Activated CD8-positive, alpha-beta memory T cell treated with anti-CD3 and anti-CD28 coated beads, Interleukin-2, amount 50 U/mL, for 4 hours (primary cell): Measurements from ENCODE around the gene CEMIP.

Experiments used
- DNase-seq: peaks from one replicate; pipeline ENCODE4 v3.0.0-alpha.2; 2020

CEMIP gene

DNA sequence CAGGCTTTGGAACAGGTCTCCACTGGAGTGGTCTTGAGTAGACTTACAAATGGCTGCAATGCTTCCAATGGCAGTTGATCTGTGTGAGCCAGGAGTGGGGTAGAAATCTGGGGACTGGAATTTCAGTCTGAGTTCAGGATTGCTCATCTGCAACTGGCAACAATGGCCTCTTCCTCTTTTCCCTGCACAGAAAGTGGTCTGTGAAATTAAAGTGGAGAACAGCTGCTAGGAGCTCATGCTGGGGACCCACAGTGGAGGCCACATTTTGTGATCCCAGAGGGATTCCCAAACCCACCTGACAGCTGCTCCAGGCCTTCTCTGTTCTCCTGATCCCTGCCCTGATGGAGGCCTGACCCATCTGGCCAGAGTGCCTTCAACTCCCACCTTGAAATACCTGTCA lies 49.6 kb downstream of the CEMIP start:
- no peak for DNase-seq

DNA sequence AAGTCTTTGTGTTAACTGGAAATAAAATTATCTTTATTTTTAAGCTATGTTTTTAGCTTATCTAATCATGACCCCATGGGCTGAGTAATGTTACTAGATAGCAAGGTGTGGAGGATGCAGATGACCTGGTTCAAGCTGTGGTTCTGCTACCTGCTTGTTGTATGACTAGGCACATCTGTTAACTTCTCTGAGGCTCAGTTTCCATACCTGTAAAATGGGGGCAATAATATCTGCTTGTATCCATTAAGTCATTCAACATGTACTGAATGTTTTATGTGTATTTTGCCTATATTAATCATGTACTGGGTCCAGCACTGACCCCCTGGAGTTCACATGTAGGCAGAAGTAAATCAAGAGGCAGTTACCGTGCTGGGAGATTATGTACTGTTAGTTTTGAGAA lies 51.5 kb downstream of the CEMIP start:
- no peak for DNase-seq

DNA sequence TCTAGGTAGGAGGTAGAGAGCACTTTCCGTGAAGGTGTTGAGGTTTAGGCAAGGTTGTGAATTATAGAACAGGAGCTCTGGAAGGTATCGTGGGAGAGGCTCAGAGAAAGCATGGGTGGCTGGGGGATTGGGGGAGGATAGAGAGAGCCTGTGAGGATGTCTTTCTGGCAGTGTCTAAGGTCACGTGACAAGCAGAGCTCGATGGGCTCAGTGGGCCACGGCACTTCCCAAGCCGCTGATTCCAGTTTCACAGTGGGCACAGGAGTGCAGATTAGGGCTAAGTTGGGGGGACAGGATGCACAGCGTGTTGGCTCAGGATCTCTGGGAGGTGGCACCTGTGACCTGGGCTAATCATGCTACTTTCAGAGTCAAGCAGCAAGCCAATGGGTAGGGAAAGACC lies 52.0 kb downstream of the CEMIP start:
- no peak for DNase-seq

DNA sequence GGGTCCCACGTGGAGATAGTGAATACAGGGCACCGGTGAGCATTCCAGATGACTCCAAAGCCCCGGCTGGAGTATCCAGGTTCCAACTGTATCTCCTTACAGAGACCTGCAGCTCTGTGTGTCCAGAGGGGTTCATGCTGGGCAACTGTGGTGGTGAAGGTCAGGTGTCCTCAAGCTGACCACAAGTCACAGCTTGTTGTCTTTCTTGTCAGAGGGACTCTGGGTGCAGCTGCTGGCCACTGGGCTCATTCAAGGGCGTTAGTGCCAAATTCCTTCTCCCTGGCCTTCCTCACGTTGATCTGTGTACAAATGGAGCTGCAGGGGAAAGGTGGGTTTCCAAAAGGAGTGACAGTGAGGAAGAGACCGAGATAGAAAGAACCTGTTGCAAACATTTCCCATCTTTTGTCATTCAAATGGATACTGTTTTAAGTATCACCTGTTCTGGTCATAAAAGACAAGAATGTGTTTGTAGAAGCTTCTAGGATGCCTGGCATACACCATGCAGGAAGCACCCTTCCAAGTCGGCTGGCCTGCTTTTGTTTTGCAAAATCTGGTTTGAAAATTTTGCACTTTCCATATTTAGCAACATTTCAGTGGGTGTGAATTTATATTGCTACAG lies 52.5 kb downstream of the CEMIP start:
- no peak for DNase-seq

DNA sequence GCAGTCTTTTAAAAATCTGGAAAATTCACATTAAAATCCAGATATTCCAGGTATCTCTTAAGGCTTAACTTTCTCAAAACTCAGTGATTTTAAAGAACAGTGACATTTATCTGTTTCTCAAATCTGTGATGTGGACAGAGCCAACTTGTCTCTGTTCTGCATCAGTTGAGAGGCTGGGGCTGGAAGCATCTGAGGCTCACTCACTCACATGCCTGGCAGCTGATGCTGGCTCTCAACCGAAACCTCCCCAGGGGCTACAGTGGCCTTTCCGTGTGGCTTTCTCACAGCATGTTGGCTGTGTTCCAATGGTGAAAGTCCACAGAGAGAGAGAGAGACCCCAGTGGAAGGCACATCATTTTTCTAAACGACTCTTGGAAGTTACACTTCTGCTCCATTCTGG lies 53.5 kb downstream of the CEMIP start:
- no peak for DNase-seq

DNA sequence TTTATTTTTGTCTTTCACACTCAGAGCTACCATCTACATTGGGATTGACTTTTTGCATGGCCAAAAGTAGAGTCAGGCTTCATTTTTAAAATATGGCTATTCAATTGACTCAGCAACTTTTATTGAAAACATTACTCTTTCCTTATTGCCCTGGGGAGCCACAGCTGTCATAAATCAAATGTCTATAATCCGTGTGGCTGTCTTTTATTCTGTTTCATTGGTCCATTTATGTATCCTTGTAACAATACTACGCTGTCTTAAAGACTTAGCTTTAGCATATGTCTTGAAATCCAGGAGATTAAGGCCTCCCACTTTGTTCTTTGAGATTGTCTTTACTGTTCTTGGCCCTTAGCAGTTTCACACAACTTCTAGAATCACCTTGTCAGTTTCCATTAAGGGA lies 55.2 kb downstream of the CEMIP start:
- no peak for DNase-seq

DNA sequence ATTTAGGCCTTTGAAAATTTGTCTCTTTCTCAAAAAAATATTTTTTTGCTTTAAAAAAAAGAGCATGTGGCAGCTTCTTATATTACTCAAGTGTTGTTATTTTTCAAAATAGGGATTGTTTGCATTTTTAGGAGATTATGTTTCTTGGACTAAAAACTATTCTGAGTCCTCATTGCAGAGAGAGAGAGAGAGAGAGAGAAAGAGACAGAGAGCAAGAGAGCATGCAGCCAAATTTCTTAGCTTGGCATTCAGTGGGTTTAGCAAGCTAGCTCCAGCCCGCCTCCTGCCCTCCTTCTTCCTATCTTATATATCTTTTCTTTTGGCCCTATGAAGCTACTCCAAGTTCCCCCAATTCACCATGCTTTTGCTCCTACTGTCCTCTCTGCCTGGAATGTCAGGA lies 55.7 kb downstream of the CEMIP start:
- no peak for DNase-seq

DNA sequence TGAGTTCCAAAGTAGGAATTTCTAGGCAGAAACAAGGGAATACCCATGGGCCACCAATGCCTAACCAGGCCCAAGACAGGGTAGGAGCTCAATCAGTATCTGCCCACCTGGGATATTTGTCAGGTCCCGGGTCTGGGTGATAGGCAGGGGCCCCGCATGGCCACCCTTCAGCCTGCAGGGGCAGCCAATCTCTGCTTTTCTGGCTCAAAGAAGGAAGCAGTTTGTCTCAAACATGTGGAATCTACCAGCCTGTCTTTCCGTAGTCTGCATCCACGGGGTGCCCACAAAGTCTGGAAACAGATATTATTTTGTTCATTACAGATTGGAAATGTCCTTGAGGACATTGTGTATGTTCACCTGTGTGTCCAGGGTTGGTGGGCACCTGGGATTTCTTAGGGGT lies 56.2 kb downstream of the CEMIP start:
- DNase-seq: no peak

DNA sequence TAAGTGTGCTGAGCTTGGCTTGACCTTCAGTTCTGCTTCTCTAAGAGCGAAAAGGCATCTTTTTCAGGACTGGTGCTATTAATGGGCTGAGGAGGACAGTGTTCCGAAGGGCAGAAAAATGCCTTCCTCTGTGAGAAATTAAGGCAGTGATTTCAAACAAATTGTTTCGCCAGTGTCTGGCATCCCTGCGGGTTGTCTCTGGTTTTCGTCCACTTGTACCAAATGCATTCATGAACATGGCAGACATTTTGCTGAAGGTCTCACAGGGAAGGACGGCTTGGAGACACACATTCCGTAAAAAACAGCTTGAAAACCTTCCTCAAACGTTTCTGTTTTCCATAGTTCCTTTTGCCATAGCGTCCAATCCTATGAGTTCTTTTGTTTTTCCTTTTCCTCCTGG lies 57.1 kb downstream of the CEMIP start:
- DNase-seq: no peak

DNA sequence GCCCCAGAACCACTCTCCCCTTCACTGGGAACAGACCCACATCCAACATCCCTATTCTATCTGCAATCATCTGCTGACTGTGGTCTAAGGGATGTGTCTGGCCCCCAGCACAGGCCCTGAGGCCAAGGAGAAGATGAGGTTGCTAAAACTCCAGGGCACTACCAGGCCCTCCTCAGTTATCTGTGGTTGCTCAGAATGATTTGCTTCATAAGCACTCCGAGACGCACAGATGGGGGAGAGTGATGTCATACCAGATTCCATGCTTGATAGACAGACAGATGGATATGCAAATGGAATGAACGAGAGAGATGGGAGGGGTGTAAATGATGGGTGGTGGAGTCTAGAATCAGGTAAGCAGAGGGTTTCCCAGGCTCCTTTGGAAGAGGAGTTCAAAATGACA lies 57.8 kb downstream of the CEMIP start:
- DNase-seq: no peak

DNA sequence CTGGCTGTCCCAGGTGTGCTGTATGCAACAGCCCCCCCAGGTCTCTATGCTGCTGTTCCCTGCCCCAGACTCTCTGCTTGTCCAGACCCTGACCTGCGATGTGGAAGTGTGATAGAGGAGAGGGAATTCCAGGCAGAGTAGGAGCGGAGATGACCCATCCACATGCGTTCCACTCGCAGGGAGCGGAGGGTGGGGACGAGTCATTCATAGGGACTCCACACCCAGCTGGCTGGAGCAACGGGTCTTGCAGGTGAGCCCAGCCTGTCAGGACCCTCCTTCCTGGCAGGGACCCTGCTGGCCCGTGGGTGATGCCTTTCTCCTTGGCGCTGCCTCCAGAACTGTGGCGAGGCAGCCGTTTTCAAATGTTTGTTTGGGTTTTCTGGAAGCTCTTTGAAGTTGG lies 58.8 kb downstream of the CEMIP start:
- no peak for DNase-seq

DNA sequence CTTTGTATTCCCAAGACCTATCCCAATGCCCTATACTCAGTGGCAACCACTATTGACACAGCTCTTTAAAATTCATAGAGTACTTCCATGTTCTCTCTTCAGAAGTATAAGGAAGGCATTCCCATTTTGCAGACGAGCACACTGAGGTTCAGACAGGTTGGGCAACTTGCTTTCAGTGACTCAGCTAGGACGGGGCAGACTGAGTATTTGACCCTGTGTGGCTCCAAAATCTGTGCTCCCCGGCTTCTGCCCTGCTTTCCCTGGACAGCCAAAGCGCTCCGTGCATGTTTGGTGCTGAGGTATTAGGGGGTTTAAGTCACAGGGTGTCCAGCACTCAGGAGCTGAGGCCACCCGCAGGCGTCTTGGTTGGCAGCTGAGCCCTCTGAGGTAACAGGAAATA lies 59.5 kb downstream of the CEMIP start:
- DNase-seq: no peak

DNA sequence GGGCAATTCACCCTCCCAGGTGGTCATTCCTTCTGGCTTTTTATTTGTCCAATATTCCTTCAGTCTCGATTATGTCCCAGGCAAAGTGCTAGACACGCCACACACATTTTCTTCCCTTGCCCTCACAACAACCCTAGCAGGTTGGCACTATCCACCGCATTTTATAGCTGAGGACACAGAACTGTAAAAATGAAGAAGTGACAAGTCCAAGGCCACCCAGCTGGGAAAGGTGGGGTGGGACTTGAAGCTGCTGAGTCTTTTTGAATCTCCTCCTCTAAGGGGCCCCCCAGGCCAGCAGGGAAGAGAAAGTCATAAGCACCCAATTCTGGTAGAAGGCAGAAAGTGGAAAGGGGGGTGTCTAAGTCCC lies 60.6 kb downstream of the CEMIP start:
- no peak for DNase-seq

DNA sequence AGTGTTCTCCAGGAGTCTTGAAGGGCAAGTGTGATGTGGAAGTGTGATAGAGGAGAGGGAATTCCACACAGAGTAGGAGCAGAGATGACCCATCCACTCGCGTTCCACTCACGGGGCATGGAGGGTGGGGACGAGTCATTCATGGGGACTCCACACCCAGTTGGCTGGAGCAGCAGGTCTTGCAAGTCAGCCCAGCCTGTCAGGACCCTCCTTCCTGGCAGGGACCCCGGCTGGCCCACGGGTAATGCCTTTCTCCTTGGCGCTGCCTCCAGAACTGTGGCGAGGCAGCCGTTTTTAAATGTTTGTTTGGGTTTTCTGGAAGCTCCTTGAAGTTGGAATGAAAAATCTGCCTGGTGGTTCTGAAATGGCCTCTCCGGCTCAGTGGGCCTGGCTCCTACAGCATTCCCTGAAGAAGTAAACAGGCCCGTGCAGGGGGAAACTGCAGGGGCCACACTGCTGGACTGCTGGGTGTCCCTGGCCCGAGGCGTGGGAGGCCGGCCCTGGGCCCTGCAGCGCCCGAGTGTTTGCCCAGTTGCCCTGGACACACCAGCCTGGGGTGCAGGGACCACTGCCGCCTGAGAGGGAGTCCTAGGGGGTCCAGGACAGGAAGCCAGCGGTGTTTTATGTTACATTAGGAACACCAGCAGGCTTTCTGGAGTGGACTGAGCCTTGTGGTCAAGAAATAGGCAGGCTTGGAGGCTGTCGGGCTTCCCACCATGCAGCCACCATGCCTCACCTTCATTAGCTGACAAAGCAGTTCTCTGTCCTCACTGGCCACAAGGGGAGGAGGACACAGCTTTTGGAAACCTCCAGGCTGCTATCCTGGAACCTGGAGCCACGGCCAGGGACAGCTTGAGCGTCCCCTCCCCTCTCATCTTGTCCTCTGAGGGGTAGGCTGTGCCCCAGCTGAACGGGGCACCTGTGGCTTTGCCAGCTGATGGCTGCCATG lies 61.3 kb downstream of the CEMIP start:
- no peak for DNase-seq

DNA sequence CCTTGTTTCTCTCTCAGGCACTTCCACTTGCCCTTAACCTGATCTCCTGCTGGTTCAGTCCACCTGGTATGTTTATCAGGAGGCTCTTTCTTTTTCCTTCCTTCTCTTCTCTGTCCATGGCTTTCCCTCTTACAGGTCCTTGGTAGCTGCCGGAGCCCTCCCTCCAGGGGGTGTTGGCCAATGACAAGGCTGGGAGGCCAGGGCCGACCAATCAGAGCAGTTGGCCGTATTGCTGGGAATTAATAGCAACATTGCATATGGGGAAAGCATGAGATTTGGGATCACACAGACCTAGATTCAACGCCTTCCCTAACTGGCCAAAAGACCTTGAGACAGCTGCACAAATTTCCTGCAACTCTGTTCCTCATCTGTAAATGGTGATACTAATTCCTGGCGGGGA lies 62.4 kb downstream of the CEMIP start:
- no peak for DNase-seq

DNA sequence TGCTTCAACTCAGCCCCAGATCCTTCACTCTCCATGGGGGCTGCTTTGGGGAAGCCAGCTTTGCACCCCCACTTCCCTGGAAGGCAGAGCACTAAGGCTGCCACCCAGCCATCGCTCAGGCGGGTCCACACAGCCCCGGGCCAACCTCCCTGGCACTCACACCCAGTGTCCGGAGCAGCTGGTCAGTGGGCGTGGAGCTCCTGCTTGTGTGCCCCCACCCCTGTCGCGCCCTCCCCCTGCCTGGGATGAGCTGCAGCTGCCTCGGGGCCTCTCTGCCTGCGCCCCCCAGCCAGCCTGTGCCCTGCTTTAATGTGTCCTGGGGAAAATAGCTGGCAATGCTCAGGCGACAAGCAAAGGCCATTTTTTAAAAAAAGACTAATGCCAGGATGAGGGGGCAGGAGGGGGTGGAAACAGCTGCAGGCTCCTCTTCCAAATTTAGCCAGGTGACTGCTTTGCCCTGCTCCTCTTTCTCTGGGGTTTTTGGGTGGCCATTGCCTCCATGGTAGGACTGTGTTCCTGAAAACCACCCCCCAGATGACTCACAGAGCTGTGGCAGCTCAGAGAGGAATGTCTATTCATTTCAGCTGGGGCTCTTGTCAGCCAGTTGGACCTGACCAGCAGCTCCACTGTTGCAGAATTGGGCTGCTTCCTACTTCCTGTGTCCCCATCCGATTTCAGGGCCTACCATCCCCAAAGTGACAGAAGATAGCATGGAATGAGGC lies 65.0 kb downstream of the CEMIP start:
- DNase-seq: no peak

DNA sequence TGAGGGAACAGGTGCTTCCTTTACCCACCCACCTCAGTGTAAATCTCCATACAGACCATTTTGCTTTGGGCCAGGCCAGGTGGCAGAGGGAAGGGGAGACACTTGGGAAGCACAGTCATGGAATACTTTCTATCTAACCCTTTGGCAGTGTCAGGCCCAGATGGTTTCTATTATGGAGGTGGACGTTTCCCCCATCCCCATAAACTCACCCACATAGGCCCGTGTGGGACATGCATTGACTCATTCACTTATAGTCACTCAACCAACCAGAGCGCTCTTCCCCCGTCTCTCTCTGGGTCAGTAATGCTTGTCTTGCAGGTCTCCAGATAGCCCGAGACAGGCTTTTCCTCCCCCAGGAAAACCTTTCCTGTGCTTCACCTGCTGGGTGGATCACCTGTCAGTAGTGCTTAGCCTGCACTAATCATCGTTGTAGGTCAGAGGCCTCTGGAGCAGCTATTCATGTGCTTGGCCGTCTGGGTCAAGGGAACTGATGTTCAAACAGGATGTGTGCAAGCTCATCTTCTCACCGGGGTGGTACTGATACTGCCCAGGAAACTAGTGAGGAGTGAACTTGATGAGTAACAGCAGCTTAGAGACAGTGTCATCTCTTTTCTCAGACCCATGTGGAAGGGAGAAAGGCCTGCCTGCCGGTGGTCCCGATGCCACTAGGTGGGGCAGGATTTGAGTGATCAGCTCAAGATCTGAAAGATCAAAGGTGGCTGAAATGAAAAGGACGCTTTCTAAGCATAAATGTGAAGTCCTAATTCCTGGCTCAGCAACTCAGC lies 67.1 kb downstream of the CEMIP start:
- no peak for DNase-seq

DNA sequence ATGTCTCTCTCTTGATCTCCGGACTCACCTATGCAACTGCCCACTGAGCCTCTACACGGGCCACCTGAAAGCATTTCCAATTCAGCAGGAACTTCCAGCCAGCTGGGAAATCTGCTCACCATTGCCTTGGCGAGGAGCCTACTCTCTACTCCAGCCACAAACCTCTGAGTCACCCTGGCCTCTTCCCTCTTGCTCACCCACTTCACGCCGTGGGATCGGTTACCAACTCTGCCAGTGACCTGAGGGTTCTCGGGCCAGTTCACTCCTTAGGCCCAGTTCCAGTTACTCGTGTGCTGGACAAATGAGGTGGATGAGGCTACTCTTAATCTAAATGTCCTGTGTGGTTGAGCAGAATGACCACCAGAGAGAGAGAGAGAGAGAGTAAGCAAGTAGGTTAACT lies 70.1 kb downstream of the CEMIP start:
- no peak for DNase-seq

DNA sequence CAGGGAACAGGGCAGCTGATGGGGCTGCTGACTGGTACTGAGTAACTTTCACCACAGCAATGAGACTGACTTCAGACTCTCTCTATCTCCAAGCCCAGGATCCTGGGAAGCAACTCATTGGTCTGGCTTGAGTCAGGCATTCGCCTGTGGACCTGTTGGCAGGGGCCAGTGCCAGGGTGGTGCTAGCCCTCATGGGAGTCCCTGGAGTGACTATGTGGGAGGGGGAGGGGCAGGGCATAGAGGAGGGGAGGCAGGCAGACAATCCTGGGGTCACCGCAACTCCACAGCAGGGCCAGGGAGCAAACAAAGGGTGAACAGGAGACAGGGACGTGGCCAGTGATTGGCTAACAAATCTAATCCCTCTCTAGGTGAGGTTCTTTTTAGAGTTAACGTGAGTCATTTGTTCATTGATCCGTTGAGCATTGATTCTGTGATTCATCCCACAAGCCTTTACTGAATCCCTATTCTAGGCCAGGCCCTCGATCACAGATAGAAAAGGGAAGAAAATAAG lies 71.8 kb downstream of the CEMIP start:
- no peak for DNase-seq

DNA sequence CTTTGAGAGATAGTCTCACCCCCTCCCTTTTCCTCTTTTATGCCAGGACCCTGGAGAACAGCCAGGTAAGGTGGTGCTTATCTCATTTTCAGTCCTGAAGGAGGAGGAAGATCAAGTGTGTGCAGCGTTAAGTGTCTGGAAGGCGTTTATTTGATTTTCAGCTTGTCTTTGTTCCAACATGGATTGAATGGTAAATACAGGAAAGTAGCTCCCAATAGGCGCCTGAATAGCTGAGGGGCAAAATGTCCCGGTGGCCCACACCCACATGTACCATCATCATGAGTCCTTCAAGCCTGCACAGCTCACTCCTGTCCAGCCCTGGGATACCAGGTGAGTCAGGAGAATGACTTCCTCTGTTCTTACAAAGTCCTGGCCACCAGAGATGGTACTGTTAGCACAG lies 73.5 kb downstream of the CEMIP start:
- no peak for DNase-seq

DNA sequence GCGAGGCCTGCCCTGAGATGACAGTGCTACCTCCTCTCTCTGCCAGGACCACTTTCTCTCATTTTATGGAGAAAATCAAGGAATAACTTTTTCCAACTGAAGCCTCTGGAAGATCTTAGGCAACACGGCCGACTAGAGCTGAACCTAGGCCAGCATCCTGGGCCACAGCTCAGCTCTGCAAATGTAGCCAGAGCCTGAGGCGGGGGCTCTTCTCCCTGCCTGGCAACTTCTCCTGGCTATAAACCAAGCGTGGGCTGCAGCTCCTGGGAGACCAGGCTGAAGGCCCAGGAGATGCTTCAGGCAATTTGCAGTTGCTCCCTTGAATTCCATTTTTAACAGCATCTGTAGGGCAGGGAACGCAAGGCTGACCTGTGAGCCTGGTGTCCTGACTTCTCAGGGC lies 74.9 kb downstream of the CEMIP start:
- no peak for DNase-seq

DNA sequence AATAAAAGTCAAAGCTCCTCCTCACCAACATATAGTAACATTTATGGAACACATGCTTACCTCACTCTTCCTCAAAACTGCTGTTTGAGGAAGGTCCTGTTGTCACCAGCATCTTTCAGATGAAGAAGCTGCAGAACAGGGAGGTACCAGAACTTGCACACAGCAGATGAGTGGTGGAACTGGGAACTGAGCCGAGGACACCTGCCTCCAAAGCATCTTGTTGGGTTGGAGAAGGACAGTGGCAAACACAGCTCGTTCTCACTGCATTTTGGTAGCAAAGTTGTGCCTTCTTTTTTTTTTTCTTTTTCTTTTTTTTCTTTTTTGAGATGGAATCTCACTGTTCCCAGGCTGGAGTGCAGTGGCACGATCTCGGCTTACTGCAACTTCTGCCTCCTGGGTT lies 76.0 kb downstream of the CEMIP start:
- no peak for DNase-seq

DNA sequence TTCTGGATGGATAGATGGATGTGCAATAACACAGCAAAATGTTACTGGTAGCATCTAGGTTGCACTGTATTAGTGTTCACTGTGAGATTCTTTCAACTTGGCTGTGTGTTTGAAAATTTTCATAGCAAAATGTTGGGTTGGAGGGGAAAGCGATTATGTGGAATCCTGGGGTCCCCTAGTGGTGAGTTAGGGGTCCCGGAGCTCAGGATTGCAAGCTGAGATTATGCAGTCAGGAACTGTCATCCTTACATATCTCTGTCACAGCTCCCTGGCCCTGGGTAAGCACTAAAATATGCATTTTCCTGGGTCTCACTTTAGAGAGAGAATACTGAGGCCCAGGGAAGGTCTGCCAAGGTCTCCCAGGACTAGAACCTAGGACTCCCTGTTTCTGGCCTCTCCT lies 77.2 kb downstream of the CEMIP start:
- no peak for DNase-seq
